IMR-90 (cell line): ENCODE measurements around the gene USP12. TPM values are rescaled to one million over a fixed set of nuclear protein-coding genes. Genes with fewer than 3 reads are reported as not detected.

Experiments used
- ATAC-seq: fragments of 200-7000 bp; cut with Tn5 transposase; 2 replicates; pipeline ENCODE4 v1.9.1; 2020; ENCODE audit warnings: low read depth, mild to moderate bottlenecking, moderate library complexity
- BruUV-seq: library from RNA; stranded (reverse); fragments of 400-500 nt; replicated peaks from 2 replicates; lab custom pipeline; 2021; lab: Mats Ljungman, UMichigan
- CTCF ChIA-PET: fragments of 300-600 bp; formaldehyde crosslinking; extraction: SDS; loops from one replicate; lab custom pipeline; 2021; ENCODE audit warnings: antibody characterized with exemption; lab: Yijun Ruan, JAX
- POLR2A ChIA-PET: fragments of 300-600 bp; sonication (Branson Sonifier 250); formaldehyde crosslinking; loops from one replicate; lab custom pipeline; 2022; ENCODE audit warnings: antibody characterized with exemption; ENCODE audit not compliant: unreplicated experiment; lab: Charles Lee
- DNase-seq: peaks from one replicate; pipeline ENCODE4 v3.0.0; 2013
- H2AFZ ChIP-seq: replicated peaks from 2 replicates; pipeline ENCODE3; 2013; ENCODE audit warnings: low read length, mild to moderate bottlenecking; ENCODE audit not compliant: poor library complexity
- H2AK5ac ChIP-seq: 2 replicates; pipeline ENCODE4 v1.6.1; 2013; ENCODE audit warnings: low read depth, low read length, inconsistent platforms
- H2AK9ac ChIP-seq: replicated peaks from 2 replicates; pipeline ENCODE3; 2013; ENCODE audit warnings: mild to moderate bottlenecking, low read depth, low read length, moderate library complexity; ENCODE audit not compliant: poor library complexity
- H2BK120ac ChIP-seq: 2 replicates; pipeline ENCODE4 v1.6.1; 2013; ENCODE audit warnings: low read depth, low read length, inconsistent platforms
- H2BK15ac ChIP-seq: 3 replicates; pipeline ENCODE4 v1.6.1; 2013; ENCODE audit warnings: low read depth, low read length, inconsistent platforms
- H2BK20ac ChIP-seq: 2 replicates; pipeline ENCODE4 v1.6.1; 2013; ENCODE audit warnings: low read depth, mild to moderate bottlenecking, inconsistent platforms, low read length, moderate library complexity
- H2BK5ac ChIP-seq: 2 replicates; pipeline ENCODE4 v1.6.1; 2013; ENCODE audit warnings: mild to moderate bottlenecking, low read depth, low read length, inconsistent platforms; ENCODE audit not compliant: poor library complexity, severe bottlenecking
- H3K14ac ChIP-seq: replicated peaks from 2 replicates; pipeline ENCODE4 v1.6.1; 2013; ENCODE audit warnings: low read depth, low read length, inconsistent platforms
- H3K18ac ChIP-seq: 2 replicates; pipeline ENCODE4 v1.6.1; 2013; ENCODE audit warnings: low read depth, low read length, control low read depth
- H3K23ac ChIP-seq: 2 replicates; pipeline ENCODE4 v1.6.1; 2013; ENCODE audit warnings: low read depth, low read length, inconsistent platforms
- H3K27ac ChIP-seq: 2 replicates; pipeline ENCODE4 v1.5.1; 2013; ENCODE audit warnings: mild to moderate bottlenecking, control low read depth, low read length; ENCODE audit not compliant: insufficient read depth
- H3K27me3 ChIP-seq: 2 replicates; pipeline ENCODE4 v1.6.1; 2013; ENCODE audit warnings: low read length; ENCODE audit not compliant: control insufficient read depth, insufficient read depth
- H3K36me3 ChIP-seq: 2 replicates; pipeline ENCODE4 v1.6.1; 2013; ENCODE audit warnings: low read length, mixed read lengths; ENCODE audit not compliant: control insufficient read depth, insufficient read depth
- H3K4ac ChIP-seq: 2 replicates; pipeline ENCODE4 v1.6.1; 2013; ENCODE audit warnings: low read depth, low read length, inconsistent platforms
- H3K4me1 ChIP-seq: 2 replicates; pipeline ENCODE4 v1.6.1; 2013; ENCODE audit warnings: low read length, mixed read lengths; ENCODE audit not compliant: control insufficient read depth, insufficient read depth
- H3K4me2 ChIP-seq: 2 replicates; pipeline ENCODE4 v1.6.1; 2013; ENCODE audit warnings: low read depth, mild to moderate bottlenecking, control low read depth, low read length, moderate library complexity
- H3K4me3 ChIP-seq: 2 replicates; pipeline ENCODE4 v1.5.1; 2013; ENCODE audit warnings: low read depth, mild to moderate bottlenecking, control low read depth, low read length, moderate library complexity; ENCODE audit not compliant: insufficient read depth
- H3K56ac ChIP-seq: 2 replicates; pipeline ENCODE4 v1.6.1; 2013; ENCODE audit warnings: low read length, inconsistent platforms; ENCODE audit not compliant: insufficient read depth; ENCODE audit errors: extremely low read depth
- H3K79me1 ChIP-seq, 2 experiments: 2 replicates each; pipeline ENCODE4 v1.6.1; 2013; ENCODE audit warnings: low read length in 2 of 2, inconsistent platforms in 1 of 2, low read depth in 1 of 2
- H3K9ac ChIP-seq: 2 replicates; pipeline ENCODE4 v1.6.1; 2013; ENCODE audit warnings: low read depth, low read length, control low read depth
- H3K9me1 ChIP-seq: 2 replicates; pipeline ENCODE4 v1.6.1; 2013; ENCODE audit warnings: low read length, inconsistent platforms; ENCODE audit not compliant: insufficient read depth
- H3K9me3 ChIP-seq: 2 replicates; pipeline ENCODE4 v1.6.1; 2013; ENCODE audit warnings: low read length; ENCODE audit not compliant: control insufficient read depth, insufficient read depth
- H4K20me1 ChIP-seq: 2 replicates; pipeline ENCODE4 v1.6.1; 2013; ENCODE audit warnings: low read length, inconsistent platforms; ENCODE audit not compliant: insufficient read depth
- H4K5ac ChIP-seq: 2 replicates; pipeline ENCODE4 v1.6.1; 2013; ENCODE audit warnings: mild to moderate bottlenecking, low read depth, low read length, control low read depth
- H4K8ac ChIP-seq, 2 experiments: 2 replicates each; pipeline ENCODE4 v1.6.1; 2013; ENCODE audit warnings: low read depth in 2 of 2, low read length in 2 of 2, control low read depth in 1 of 2, inconsistent platforms in 1 of 2
- H4K91ac ChIP-seq: 2 replicates; pipeline ENCODE4 v1.6.1; 2013; ENCODE audit warnings: low read depth, low read length, inconsistent platforms; ENCODE audit not compliant: insufficient read depth
- BHLHE40 ChIP-seq: fragments of 150-350 bp; IDR thresholded peaks from 2 replicates; pipeline ENCODE4 v1.6.1; 2016; ENCODE audit warnings: mild to moderate bottlenecking, low read depth, low read length
- CEBPB ChIP-seq: IDR thresholded peaks from 2 replicates; pipeline ENCODE4 v1.6.1; 2012; ENCODE audit warnings: low read depth, low read length, improper control_type of control experiment
- FOS ChIP-seq: fragments of 150-350 bp; IDR thresholded peaks from 2 replicates; pipeline ENCODE4 v1.6.1; 2016; ENCODE audit warnings: low read depth, low read length
- MAFK ChIP-seq: IDR thresholded peaks from 2 replicates; pipeline ENCODE4 v1.6.1; 2012; ENCODE audit warnings: low read depth, low read length, improper control_type of control experiment
- MAZ ChIP-seq: IDR thresholded peaks from 2 replicates; pipeline ENCODE4 v1.6.1; 2012; ENCODE audit warnings: low read depth, mild to moderate bottlenecking, low read length, improper control_type of control experiment, moderate library complexity, borderline replicate concordance
- MXI1 ChIP-seq: IDR thresholded peaks from 2 replicates; pipeline ENCODE4 v1.6.1; 2012; ENCODE audit warnings: low read depth, mild to moderate bottlenecking, low read length, moderate library complexity, borderline replicate concordance
- NFE2L2 ChIP-seq: fragments of 150-350 bp; IDR thresholded peaks from 2 replicates; pipeline ENCODE4 v1.6.1; 2016; ENCODE audit warnings: low read depth, mild to moderate bottlenecking, low read length
- POLR2A ChIP-seq: IDR thresholded peaks from 2 replicates; pipeline ENCODE4 v1.6.1; 2012; ENCODE audit warnings: mild to moderate bottlenecking, low read depth, low read length
- RCOR1 ChIP-seq: IDR thresholded peaks from 2 replicates; pipeline ENCODE4 v1.6.1; 2012; ENCODE audit warnings: mild to moderate bottlenecking, low read length, improper control_type of control experiment; ENCODE audit not compliant: insufficient replicate concordance
- RFX5 ChIP-seq: IDR thresholded peaks from 2 replicates; pipeline ENCODE4 v1.8.0; 2012; ENCODE audit warnings: low read depth, mild to moderate bottlenecking, low read length, moderate library complexity
- SMC3 ChIP-seq: fragments of 150-350 bp; IDR thresholded peaks from 2 replicates; pipeline ENCODE4 v1.6.1; 2016; ENCODE audit warnings: low read depth, mild to moderate bottlenecking, antibody characterized with exemption, low read length, moderate library complexity
- WGBS, 2 experiments: methylation state at CpG; one replicate each; pipeline versions ENCODE4 v1.1.5 to v1.1.7; 2013; ENCODE audit warnings: missing lambda C conversion rate in 2 of 2; ENCODE audit not compliant: insufficient read length in 1 of 2; ENCODE audit errors: extremely low coverage in 2 of 2; 5-methylcytosine and 5-hydroxymethylcytosine counted together
- dilution Hi-C: fragments of 300-500 bp; cut with HindIII; formaldehyde crosslinking; loops from one replicate; pipeline ENCODE4 v1.14.3; 2018; ENCODE audit warnings: low sequenced_read_pairs; ENCODE audit not compliant: unreplicated experiment
- in situ Hi-C: fragments of 300-500 bp; cut with MboI; formaldehyde crosslinking; loops from 3 replicates; pipeline ENCODE4 v1.14.3; 2019; ENCODE audit warnings: low sequenced_read_pairs, inconsistent platforms, mixed read lengths
- intact Hi-C: fragments of 100-400 bp; cut with micrococcal nuclease; formaldehyde crosslinking; loops from 2 replicates; pipeline ENCODE4 v1.10.0; 2022
- polyA plus RNA-seq, 3 experiments: library from polyadenylated mRNA; depleted of rRNA; stranded (reverse); fragments of >200 nt; gene quantifications; 2 replicates each; pipeline ENCODE4 v1.2.3, GENCODE V29; 2012; ENCODE audit warnings: low replicate concordance in 1 of 3
- total RNA-seq: library from RNA; depleted of rRNA; stranded (reverse); fragments of >200 nt; gene quantifications from 2 replicates; pipeline ENCODE4 v1.2.3, GENCODE V29; 2012
- TF ChIP-seq, protein P1 (sequence below): fragments of 150-350 bp; IDR thresholded peaks from 2 replicates; pipeline ENCODE4 v1.6.1; 2016; ENCODE audit warnings: low read depth, mild to moderate bottlenecking, low read length, moderate library complexity, borderline replicate concordance
- TF ChIP-seq, protein P2 (sequence below): conservative IDR thresholded peaks from 2 replicates; pipeline ENCODE4 v1.5.1; 2012; ENCODE audit warnings: mild to moderate bottlenecking, low read depth, low read length, improper control_type of control experiment

USP12 gene
- total and polyA plus RNA-seq, 2 of the 4 experiments (the other 2 are of a cell fraction), result 11.8 to 16.5 TPM

DNA sequence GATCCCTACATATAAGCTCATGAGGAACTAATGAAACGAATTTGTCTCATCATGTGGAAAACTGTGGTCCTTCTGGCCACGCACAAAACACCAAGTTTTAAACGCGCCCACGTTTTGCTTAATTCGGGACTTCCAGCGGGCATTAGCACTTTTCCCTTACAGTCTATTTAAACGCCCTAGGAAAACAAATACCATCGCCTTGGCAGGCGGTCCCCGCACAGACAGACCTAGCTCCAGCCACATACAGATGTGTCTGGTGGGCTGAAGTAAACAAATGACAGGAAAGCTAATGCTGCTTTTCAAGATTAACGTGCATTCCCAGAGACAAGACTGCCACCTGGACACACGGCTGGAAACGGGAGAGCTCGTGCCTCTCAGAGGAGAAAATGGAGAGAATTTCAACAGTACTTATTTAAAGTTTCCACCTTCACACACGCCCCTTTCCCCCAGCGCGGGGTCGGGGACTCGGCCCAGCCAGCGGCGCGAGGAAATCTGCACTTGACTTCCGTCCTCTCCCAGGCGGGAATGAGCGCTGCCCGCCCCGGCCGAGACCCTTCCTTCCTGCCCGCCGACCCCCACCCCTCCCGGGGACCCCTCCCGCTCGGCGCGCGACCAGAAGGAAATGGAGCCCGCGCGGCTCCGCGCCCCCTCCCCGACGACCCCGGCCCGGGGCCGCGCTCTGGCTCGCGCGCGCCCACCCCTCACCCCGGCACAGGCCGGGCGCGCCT is 931 bp downstream of the USP12 start:
- Histone ChIP-seq H3K4me2 (peak overlapping the region; percentile 84), H2AFZ (peak overlapping the region; percentile 68), H3K56ac (peak overlapping the region; percentile 35; the same call in 1 of the 2 replicates), H4K20me1 (peaks cover 34% of the 10 kb centered on the region), H4K91ac (no peak overlapping the region), H4K5ac (peak overlapping the region; percentile 3; the same call in 1 of the 2 replicates), H2AK5ac (peak overlapping the region; percentile 16; the same call in 1 of the 2 replicates), H2BK15ac (no peak overlapping the region), H3K4me1 (peaks cover 12% of the 10 kb centered on the region), H3K27ac (peak overlapping the region; percentile 70), H3K18ac (peak overlapping the region; percentile 16; the same call in 1 of the 2 replicates), H3K9ac (peak overlapping the region; percentile 76), H3K9me3 (no peaks in the 10 kb centered on the region), H3K9me1 (peaks cover 16% of the 10 kb centered on the region), H3K23ac (peak overlapping the region; percentile 66; the same call in 1 of the 2 replicates), H2BK120ac (0 out of 2 replicates have a peak overlapping the region, but pooled peaks have one; percentile 5), H2BK5ac (peak overlapping the region; percentile 58), H2BK20ac (no peak overlapping the region), H4K8ac (no peak overlapping the region; a peak in 1 of 4 replicates), H3K14ac (peak overlapping the region; percentile 54), H3K36me3 (no peaks in the 10 kb centered on the region), H3K4ac (peak overlapping the region; percentile 35; the same call in 1 of the 2 replicates), H2AK9ac (peak overlapping the region; percentile 26), H3K79me1 (peaks cover 4 to 32% of the 10 kb centered on the region in 2 experiments; a peak in 3 of 4 replicates), H3K4me3 (peak overlapping the region; percentile 64), H3K27me3 (no peaks in the 10 kb centered on the region)
- ATAC-seq, result peak; percentile 1; the same call in 1 of the 2 replicates
- 0% methylated on average over 10 of the region's 56 CpGs; no CpG with 5 or more reads in 1 of the 2 experiments for WGBS, 2 experiments
- no peak for DNase-seq
- intact Hi-C loops (loop anchor here (2.0 kb wide), 3 partner anchors 100 to 188 kb away; partner anchors contain the start of gene RASL11A), in situ Hi-C loops (loop anchor here (10.0 kb wide), 2 partner anchors 104 to 186 kb away; partner anchors contain the start of gene RASL11A), dilution Hi-C loops (no loop called here)
- no TSS peak for BruUV-seq
- ChIA-PET POLR2A (no interaction called here), CTCF (interaction anchor here (1.1 kb wide), 1 partner anchor 224 kb away, joined by 3 read pairs; no protein-coding TSS in a partner anchor)
- TF ChIP-seq MAFK (no peak), MXI1 (peak; percentile 6; the same call in 1 of the 2 replicates), POLR2A (peak; percentile 65), BHLHE40 (no peak), RFX5 (no peak), MAZ (no peak), SMC3 (no peak), CEBPB (no peak), FOS (no peak), RCOR1 (no peak), NFE2L2 (no peak)
- TF ChIP-seq, protein P1, sequence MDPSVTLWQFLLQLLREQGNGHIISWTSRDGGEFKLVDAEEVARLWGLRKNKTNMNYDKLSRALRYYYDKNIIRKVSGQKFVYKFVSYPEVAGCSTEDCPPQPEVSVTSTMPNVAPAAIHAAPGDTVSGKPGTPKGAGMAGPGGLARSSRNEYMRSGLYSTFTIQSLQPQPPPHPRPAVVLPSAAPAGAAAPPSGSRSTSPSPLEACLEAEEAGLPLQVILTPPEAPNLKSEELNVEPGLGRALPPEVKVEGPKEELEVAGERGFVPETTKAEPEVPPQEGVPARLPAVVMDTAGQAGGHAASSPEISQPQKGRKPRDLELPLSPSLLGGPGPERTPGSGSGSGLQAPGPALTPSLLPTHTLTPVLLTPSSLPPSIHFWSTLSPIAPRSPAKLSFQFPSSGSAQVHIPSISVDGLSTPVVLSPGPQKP, result no peak
- TF ChIP-seq, protein P2, sequence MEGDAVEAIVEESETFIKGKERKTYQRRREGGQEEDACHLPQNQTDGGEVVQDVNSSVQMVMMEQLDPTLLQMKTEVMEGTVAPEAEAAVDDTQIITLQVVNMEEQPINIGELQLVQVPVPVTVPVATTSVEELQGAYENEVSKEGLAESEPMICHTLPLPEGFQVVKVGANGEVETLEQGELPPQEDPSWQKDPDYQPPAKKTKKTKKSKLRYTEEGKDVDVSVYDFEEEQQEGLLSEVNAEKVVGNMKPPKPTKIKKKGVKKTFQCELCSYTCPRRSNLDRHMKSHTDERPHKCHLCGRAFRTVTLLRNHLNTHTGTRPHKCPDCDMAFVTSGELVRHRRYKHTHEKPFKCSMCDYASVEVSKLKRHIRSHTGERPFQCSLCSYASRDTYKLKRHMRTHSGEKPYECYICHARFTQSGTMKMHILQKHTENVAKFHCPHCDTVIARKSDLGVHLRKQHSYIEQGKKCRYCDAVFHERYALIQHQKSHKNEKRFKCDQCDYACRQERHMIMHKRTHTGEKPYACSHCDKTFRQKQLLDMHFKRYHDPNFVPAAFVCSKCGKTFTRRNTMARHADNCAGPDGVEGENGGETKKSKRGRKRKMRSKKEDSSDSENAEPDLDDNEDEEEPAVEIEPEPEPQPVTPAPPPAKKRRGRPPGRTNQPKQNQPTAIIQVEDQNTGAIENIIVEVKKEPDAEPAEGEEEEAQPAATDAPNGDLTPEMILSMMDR, result no peak
